GM18505 (cell line): ENCODE measurements around the gene TFEB.

Experiments
- ATAC-seq: cut with Tn5 transposase; IDR thresholded peaks from one replicate; pipeline ENCODE4 v1.9.1; 2021; ENCODE audit not compliant: unreplicated experiment
- POLR2A ChIP-seq: IDR thresholded peaks from 4 replicates; pipeline ENCODE4 v1.6.1; 2011; ENCODE audit warnings: borderline replicate concordance; ENCODE audit not compliant: insufficient read depth, insufficient read length; ENCODE audit errors: extremely low read depth

Gene TFEB

GRCh38 chr6:41640426-41640825 is 95.0 kb downstream of the TFEB start:
- no peak for ATAC-seq
- TF ChIP-seq POLR2A, result no peak

DNA sequence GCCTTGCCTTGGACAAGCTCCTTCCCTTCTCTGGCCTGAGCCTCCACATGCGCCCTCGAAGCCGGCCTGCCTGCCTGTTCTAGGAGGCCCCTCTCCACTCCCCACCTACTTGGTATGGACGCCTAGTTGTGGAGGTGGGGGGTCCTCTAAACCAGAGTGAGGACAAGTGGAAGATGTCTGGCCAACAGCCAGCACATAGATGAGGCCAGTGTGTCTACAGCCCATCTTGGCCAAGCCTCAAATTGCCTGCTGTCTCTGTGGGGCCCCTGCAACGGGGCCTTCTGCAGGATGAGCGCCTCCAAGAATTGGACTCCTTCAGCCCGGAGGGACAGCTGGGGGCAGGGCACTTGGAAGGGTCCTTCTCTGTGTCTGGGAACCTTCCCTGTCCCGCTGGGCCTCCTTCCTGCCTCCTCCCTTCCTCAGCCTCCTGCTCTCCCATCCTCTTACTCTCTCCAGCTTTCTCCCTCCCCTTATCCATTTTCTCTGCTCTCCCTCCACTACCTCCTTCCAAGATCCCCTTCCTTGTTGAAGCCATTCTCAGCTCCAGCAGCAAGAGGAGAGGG is 95.5 kb downstream of the TFEB start:
- no peak for TF ChIP-seq POLR2A
- no peak for ATAC-seq

DNA sequence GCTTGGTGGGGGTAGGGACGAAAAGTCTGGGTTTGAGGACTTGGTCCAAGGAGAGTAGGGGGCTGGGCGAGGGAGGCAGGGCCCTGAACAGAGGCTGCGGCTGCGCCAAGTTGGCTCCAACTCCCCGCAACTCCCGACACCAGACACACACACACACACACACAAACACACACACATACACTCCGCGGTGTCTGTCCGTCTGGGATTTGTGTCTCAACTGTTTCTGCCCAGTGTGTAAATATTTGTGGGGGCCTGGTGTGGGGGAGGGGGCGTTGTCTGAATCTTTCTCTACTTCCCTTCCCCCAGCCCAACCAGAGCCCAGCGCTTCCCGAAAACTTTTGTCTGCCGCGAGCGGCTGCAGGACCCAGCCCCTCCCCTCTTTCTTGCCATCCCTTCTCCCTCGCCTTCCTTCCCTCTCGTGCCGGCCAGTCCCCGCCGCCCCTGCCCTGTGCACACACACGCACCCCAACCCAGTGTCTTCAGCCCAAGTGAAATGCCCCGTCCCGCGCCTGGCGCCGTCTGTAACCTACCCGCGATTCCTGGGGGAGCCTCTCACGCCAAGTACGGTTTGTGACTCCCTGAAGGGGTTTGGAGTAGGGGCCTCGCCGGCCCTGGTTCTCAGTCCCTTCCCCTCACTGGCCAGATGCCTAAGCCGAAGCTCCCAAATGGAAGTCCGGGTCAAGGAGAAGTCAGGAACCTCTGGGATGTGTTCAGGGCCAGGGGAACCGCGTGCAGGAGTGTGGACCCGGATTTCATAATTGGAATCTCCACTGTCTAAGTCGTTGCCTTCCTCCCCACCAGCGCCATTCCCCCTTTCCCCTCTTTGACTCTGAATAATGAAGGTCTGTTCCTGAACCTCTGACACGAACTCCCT is 96.2 kb downstream of the TFEB start:
- TF ChIP-seq POLR2A, result no peak
- no peak for ATAC-seq

DNA sequence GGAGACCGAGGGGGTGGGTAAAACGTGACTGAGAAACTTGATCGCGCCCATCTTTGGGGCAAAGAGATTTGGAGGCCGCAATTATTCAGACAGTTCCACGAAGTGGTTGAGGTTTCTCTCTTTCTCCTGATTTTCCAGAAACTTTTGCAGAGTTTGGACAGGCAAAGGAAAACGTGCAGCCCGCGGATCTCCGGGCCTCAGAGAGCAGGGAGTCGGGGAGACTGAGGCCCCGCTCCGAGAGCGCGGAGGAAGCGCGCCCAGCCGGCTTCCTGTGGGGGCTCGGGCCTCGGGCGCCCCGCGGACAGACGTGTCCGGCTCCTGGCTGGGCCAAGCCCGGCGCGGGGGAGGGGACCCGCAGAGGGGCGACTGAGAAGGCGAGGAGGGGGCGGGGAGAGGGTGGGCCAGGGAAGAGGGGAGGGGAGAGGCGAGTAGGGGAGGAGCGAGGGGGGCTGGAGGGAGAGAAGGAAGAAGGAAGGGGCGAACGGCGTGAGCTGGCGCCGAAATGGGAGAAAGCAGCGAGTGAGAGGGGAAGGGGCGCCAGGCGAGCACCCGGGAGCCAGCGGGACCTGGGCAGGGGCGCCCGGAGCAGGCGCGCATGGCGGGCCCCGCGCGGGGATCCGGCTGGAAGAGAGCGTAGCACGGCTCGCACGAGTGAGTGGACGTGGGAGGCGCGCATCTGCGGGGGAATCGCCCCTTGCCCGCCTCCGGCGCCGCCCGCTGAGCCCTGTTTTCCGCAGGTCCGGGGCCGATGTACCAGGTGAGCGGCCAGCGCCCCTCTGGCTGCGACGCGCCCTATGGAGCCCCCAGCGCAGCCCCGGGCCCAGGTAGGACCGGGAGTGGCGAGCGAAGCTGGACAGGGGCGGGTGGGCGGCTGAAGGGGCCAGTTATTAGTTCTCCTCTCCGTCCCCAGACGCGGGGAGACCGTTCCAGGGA is 97.1 kb downstream of the TFEB start, which contains the start of gene MDFI:
MDFI (plus strand) TSS at position 467 of the 933 bp plus-strand sequence; CDS start at position 749, 282 bp downstream.
- TF ChIP-seq POLR2A, result no peak
- ATAC-seq, result no peak

- TF ChIP-seq POLR2A, result no peak
- ATAC-seq, result no peak
These were observed 98.0 kb downstream of the TFEB start for GRCh38 chr6:41637194-41638001.

DNA sequence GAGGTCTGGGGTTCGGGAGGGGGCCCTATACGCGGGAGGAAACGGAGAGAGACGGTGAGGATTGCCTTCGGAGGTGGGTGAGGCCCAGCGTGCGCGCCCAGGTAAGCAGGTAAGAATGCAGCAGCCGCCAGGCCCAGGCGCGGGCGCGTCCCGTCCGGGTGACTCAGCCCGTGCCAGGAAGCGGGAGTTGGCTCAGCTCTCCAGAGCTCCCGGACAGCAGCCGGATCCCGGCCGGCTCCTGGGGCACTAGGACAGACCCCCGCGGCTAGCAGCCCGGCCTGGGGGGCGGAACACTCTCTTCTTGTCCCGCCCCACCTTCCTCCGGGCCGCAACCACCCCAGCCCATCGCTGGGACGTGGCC is 98.6 kb downstream of the TFEB start:
- no peak for TF ChIP-seq POLR2A
- no peak for ATAC-seq

DNA sequence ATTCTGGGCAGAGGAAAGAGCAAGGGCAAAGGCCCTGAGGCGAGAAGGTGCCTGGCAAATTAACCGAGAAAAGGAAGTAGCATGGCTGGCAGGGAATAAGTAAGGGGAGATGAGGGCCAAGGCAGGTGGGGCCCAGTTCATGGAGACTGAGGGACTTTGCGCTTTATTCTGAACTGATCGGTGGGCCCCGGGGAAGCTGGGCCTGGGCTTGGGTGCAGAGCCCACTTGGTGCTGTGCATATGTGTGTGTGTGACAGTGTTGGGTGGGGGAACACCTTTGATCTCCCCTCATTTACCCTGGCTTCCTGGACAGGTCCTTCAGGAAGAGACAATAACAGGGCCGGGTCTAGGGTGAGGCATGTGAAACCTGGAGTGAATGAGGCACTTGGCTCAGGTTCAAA is 100.0 kb downstream of the TFEB start:
- TF ChIP-seq POLR2A, result no peak
- ATAC-seq, result no peak

DNA sequence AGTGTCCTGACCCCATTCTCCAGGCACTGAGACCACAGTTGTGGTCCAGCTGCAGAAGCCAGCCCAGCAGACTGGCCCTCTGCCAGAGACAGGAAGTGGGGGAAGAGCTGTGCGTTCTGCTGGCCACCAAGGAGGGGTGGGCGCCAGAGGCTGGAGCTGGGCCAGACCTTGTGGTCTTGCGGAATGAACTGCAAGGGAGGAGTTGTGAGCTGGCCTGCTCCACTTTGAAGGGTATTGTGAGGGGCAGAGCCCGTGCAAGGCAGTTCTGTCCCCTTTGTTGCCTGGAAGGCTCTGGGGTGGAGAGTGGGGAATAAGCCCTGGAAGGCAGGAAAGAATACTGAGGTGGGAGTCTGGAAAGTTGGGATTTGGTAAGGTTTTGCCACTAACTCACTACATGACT is 100.8 kb downstream of the TFEB start:
- no peak for TF ChIP-seq POLR2A
- ATAC-seq, result no peak
